GM19239 (cell line): ENCODE results near the gene TRIM71.
"Not testable (repeated sequence)": the region's sequence is repeated elsewhere in the genome, so short reads cannot be mapped to it uniquely, and the experiment has no call there.

Source experiments
- DNase-seq: peaks from one replicate; pipeline ENCODE4 v3.0.0; 2011; ENCODE audit warnings: low spot score; ENCODE audit not compliant: insufficient read length
- FAIRE-seq: peaks from 2 replicates; lab custom pipeline; 2011; peaks lifted over from hg19 to GRCh38; lab: Jason Lieb, UNC

The TRIM71 gene

DNA sequence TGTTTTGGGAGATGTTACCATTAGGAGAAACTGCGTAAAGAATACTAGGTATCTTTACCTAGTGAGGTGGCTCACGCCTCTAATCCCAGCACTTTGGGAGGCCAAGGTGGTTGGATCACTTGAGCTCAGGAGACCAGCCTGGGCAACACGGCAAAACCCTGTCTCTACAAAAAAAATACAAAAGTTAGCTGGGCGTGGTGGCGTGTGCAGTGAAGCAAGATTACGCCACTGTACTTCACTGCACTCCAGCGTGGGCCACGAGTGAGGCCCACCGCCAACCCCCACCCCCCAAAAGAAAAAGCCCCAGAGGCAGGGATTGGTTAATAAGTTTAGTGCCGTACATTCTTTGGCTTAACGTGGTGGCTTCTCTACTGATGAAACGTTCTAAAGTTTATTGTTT, 23.5 kb downstream of the TRIM71 start:
- DNase-seq, result no peak
- no peak for FAIRE-seq

GRCh38 chr3:32841867-32842470, 24.2 kb downstream of the TRIM71 start:
- FAIRE-seq, result peak; percentile 45
- no peak for DNase-seq

GRCh38 chr3:32842531-32842931, 24.7 kb downstream of the TRIM71 start:
- FAIRE-seq (peak; percentile 68), DNase-seq (no peak)

- DNase-seq, result no peak
- FAIRE-seq, result no peak
These were observed 25.2 kb downstream of the TRIM71 start for GRCh38 chr3:32842987-32843386.

GRCh38 chr3:32843510-32844321, 25.9 kb downstream of the TRIM71 start:
- FAIRE-seq, result no peak

DNA sequence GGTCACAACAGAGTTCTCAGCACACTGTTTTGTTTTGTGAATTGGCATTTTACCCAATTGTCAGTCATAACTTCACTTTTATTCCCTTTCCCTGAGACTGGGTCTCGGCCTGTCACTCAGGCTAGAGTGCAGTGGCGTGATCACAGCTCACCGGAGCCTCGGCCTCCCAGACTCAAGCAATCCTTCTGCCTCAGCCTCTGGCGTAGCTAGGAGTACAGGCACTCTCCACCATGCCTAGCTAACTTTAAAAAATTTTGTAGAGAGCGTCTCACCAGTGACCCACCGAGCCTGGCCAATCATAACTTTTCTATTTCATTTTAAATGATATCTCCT, 26.5 kb downstream of the TRIM71 start:
- no peak for FAIRE-seq
- no peak for DNase-seq

More at GRCh38 chr3:32843510-32844321, 25.9 kb downstream of the TRIM71 start:
- no peak for DNase-seq

DNA sequence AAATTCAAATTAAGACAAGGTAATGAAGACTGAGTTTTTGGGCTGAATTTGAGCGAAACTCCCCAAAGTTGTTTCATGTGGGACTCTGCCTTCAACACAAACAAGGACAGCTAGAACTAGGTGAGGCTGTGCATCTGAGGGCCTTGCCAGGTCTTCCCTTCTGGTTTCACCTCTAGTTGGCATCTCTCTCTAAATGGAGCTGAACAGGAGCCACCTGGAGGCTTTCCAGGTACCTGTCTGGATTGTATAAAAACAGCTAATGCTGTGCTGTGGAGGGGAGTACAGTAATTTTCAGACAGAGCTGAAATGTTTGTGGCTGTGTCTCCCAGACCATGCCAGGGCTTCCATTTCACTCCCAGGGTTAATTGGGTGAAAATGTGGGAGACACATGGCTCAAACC, 27.1 kb downstream of the TRIM71 start:
- FAIRE-seq (no peak), DNase-seq (no peak)

DNA sequence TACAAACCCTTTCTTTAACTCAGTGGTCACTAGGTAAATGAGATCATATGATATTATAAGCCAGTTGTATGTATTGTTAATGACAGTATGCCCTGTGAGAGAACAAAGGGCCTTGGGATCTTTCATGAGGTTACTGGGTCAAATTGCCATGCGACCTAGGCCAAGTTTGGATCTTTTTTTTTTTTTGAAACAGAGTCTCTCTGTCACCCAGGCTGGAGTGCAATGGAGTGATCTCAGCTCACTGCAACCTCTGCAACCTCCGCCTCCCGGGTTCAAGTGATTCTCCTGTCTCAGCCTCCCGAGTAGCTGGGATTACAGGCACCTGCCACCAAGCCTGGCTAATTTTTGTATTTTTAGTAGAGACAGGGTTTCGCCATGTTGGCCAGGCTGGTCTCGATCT, 27.7 kb downstream of the TRIM71 start:
- FAIRE-seq, DNase-seq: not testable (repeated sequence)

GRCh38 chr3:32847045-32847444, 29.2 kb downstream of the TRIM71 start:
- not testable (repeated sequence) for FAIRE-seq, DNase-seq

- DNase-seq (no peak), FAIRE-seq (no peak)
These were observed 29.7 kb downstream of the TRIM71 start for GRCh38 chr3:32847528-32847927.

- DNase-seq, result no peak
- FAIRE-seq, result no peak
These were observed 30.4 kb downstream of the TRIM71 start for GRCh38 chr3:32848215-32848614.

GRCh38 chr3:32849046-32849445, 31.2 kb downstream of the TRIM71 start:
- FAIRE-seq (no peak), DNase-seq (no peak)

GRCh38 chr3:32850226-32850625, 32.4 kb downstream of the TRIM71 start:
- no peak for FAIRE-seq
- DNase-seq, result no peak

GRCh38 chr3:32850636-32851035, 32.8 kb downstream of the TRIM71 start:
- no peak for FAIRE-seq

DNA sequence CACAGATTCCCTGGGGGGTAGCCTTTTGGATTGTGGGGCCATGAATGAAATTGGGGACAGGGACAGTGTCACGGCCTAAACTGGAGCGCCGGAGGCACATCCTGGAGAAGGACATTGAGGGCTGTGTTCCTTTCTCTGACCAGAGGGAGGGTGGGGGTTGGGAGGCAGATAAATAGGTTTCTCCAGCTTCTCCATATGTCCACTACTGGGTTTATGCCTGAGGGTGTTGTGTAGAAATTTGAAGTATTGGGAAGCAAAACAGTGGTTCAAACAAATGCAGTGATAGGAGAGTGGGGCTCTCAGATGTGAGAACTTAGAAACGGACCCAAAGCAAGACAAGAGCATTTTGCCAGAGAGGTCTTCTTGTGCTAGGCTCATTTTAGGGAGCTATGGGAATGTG, 34.3 kb downstream of the TRIM71 start:
- FAIRE-seq (no peak), DNase-seq (no peak)

More at GRCh38 chr3:32850636-32851035, 32.8 kb downstream of the TRIM71 start:
- DNase-seq, result no peak

DNA sequence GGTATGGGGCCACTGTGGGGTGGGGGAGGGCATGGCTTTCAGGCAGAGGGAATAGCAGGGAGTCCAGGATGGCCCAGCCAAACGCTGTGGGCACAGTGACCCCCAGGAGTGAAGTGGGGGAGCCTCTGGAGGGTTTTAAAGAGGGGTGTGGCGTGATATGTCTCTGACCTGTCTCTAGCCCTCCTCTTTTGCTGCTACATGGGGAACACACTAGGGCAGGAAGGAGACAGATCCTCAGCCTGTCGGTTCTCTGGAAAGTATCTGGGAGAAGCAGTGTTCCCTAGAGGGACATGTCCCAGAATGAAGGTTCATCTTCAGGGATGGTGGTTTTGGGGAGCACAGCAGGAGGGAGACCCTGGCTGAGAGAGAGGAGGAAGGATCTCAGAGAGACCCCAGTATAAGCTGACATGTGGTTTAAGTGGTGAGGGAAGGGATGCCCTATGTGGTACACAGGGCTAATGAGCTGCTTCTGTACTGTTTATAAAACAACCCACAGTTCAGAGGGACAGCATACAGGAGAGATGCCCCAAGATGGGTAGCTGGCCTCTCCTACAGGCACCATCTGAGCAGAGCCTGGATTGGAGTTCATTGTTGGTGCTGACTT, 37.7 kb downstream of the TRIM71 start:
- no peak for DNase-seq

DNA sequence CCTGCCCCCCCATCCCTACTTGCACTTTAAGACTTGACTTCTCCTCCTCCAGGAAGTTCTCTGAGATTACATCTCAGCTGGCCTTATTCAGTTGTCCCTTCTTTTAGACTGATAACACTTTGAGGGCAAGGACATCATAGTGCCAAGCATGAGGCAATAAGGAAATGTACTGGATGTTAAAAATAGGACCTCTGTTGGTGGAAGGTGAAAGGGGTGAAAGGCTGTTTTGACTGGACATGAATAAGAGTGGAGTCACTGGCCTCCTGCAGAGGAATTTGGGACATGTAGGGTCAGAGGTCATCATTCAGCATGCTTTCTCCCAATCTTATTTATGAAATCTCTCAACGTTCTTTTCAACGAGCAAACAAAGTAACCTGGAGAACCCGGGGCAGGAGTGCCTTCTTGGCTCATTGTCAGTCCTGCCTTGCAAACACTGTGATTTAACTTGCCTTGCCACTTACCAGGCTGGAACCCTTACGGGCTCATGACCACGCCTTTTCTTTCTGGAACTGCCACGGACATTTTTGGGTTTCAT, 38.6 kb downstream of the TRIM71 start:
- DNase-seq, result no peak
- FAIRE-seq, result no peak

More for the DNA sequence above, 37.7 kb downstream of the TRIM71 start:
- FAIRE-seq, result no peak

GRCh38 chr3:32856901-32857507, 39.2 kb downstream of the TRIM71 start:
- FAIRE-seq, result no peak
- no peak for DNase-seq

GRCh38 chr3:32857921-32858320, 40.1 kb downstream of the TRIM71 start:
- FAIRE-seq (no peak), DNase-seq (no peak)

DNA sequence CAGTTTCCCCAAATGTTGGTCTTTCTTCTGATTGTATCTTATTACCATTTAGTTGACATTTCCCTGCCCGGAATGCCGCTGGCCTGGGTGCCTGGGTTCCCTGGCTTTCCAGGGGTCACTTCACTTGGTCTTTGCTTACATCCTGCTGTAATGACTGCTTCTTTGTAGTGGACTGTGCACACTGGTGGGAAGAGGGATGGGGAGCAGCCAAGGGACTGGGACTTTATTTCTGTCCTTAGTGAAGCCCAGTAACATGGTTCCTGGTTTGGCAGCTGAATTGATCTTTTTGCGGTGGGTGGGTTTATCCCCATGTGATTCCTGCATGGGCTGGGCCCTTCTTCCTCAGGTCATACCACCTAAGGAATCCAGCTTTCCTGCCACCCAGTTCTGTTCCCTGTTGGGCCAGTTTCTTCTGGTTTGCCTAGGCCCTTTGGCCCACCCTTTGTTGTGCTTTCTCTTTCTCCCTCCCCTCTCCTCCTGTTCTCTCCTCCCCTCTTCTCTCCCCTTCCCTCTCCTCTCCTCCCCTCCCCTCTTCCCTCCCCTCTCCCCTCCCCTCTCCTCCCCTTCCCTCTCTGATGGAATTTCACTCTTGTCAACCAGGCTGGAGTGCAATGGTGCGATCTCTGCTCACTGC, 41.9 kb downstream of the TRIM71 start:
- DNase-seq (no peak), FAIRE-seq (no peak)
